HCT116 (cell line): ENCODE data around the gene NEUROD2. TPM values are rescaled to one million over a fixed set of nuclear protein-coding genes. Genes with fewer than 3 reads are reported as not detected.

Experiments
- ATAC-seq: fragments of 200-7000 bp; cut with Tn5 transposase; 2 replicates; pipeline ENCODE4 v1.9.1; 2020; ENCODE audit warnings: mild to moderate bottlenecking, moderate library complexity
- BruUV-seq: library from RNA; stranded (reverse); fragments of 400-500 nt; replicated peaks from 2 replicates; lab custom pipeline; 2021; lab: Mats Ljungman, UMichigan
- CTCF ChIA-PET: fragments of 300-600 bp; sonication (Branson Sonifier 250); formaldehyde crosslinking; loops from one replicate; lab custom pipeline; 2021; ENCODE audit warnings: antibody characterized with exemption; lab: Charles Lee
- POLR2A ChIA-PET: fragments of 300-600, 350-600 bp; sonication (Branson Sonifier 250); formaldehyde crosslinking; loops from one replicate; lab custom pipeline; 2021; ENCODE audit warnings: antibody characterized with exemption; lab: Charles Lee
- RAD21 ChIA-PET, 2 experiments: fragments of 300-600 bp; sonication (Branson Sonifier 250); formaldehyde crosslinking; loops; one replicate each; lab custom pipeline; 2023; ENCODE audit warnings: low total read pairs in 2 of 2; ENCODE audit not compliant: uncharacterized antibody in 2 of 2, unreplicated experiment in 2 of 2, low non-redundant PET in 1 of 2; lab: Charles Lee
- DNase-seq: peaks from one replicate; pipeline ENCODE4 v3.0.0-alpha.2; 2010; ENCODE audit warnings: low read depth, low spot score
- H2AFZ ChIP-seq: fragments of 200-600 bp; shearing (Covaris generic), sonication (generic); 2 replicates; pipeline ENCODE4 v1.6.1; 2017; ENCODE audit warnings: low read depth, mixed run types, mixed read lengths, antibody characterized with exemption, low read length; ENCODE audit not compliant: poor library complexity, severe bottlenecking
- H3K27ac ChIP-seq: 2 replicates; pipeline ENCODE4 v1.5.1; 2012; ENCODE audit warnings: low read depth, low read length
- H3K27me3 ChIP-seq: fragments of 200-600 bp; sonication (generic); 2 replicates; pipeline ENCODE4 v1.6.1; 2016; ENCODE audit warnings: mixed run types, low read length, mixed read lengths; ENCODE audit not compliant: insufficient read depth
- H3K36me3 ChIP-seq, 2 experiments: fragments of 200-500 bp in 1 of 2; fragments of 200-600 bp in 1 of 2; sonication (Bioruptor generic) in 1 of 2; sonication (generic) in 1 of 2; 2 replicates each; pipeline versions ENCODE4 v1.5.1 to v1.6.1; 2014 to 2016; ENCODE audit warnings: low read length in 2 of 2, inconsistent platforms in 1 of 2, mixed read lengths in 1 of 2, mixed run types in 1 of 2; ENCODE audit not compliant: insufficient read depth in 2 of 2, control insufficient read depth in 1 of 2
- H3K4me1 ChIP-seq, 2 experiments: fragments of 200-600 bp in 1 of 2; sonication (generic) in 1 of 2; 2 replicates each; pipeline versions ENCODE4 v1.5.1 to v1.6.1; 2012 to 2017; ENCODE audit warnings: low read length in 2 of 2, inconsistent platforms in 1 of 2, mild to moderate bottlenecking in 1 of 2, mixed read lengths in 1 of 2, mixed run types in 1 of 2, moderate library complexity in 1 of 2; ENCODE audit not compliant: insufficient read depth in 2 of 2, control insufficient read depth in 1 of 2
- H3K4me2 ChIP-seq: fragments of 200-600 bp; sonication (generic); 2 replicates; pipeline ENCODE4 v1.6.1; 2017; ENCODE audit warnings: mixed run types, low read length, mixed read lengths
- H3K4me3 ChIP-seq, 2 experiments: fragments of 200-600 bp in 1 of 2; sonication (generic) in 1 of 2; replicated peaks in 1 of 2; 2 replicates each; pipeline ENCODE4 v1.5.1; 2011 to 2016; ENCODE audit warnings: low read length in 2 of 2, control low read depth in 1 of 2, low read depth in 1 of 2, mild to moderate bottlenecking in 1 of 2, mixed read lengths in 1 of 2, mixed run types in 1 of 2
- H3K79me2 ChIP-seq: fragments of 200-600 bp; sonication (generic); 2 replicates; pipeline ENCODE4 v1.6.1; 2017; ENCODE audit warnings: mild to moderate bottlenecking, mixed run types, low read length, moderate library complexity, mixed read lengths; ENCODE audit not compliant: insufficient read depth
- H3K9ac ChIP-seq: fragments of 200-600 bp; sonication (generic); 2 replicates; pipeline ENCODE4 v1.6.1; 2016; ENCODE audit warnings: low read length, mixed read lengths
- H3K9me2 ChIP-seq: fragments of 200-600 bp; sonication (generic), shearing (Covaris generic); 2 replicates; pipeline ENCODE4 v1.6.1; 2017; ENCODE audit warnings: mixed run types, mild to moderate bottlenecking, moderate library complexity; ENCODE audit not compliant: insufficient read depth
- H3K9me3 ChIP-seq, 2 experiments: fragments of 200-500 bp in 1 of 2; fragments of 200-600 bp in 1 of 2; sonication (Bioruptor generic) in 1 of 2; sonication (generic) in 1 of 2; 2 replicates each; pipeline ENCODE4 v1.6.1; 2014 to 2017; ENCODE audit warnings: low read length in 2 of 2, mixed read lengths in 2 of 2, inconsistent platforms in 1 of 2, low read depth in 1 of 2, mild to moderate bottlenecking in 1 of 2, mixed run types in 1 of 2, moderate library complexity in 1 of 2; ENCODE audit not compliant: control insufficient read depth in 1 of 2, insufficient read depth in 1 of 2
- H4K20me1 ChIP-seq: fragments of 200-600 bp; sonication (generic), shearing (Covaris generic); 2 replicates; pipeline ENCODE4 v1.6.1; 2017; ENCODE audit warnings: mixed run types, mild to moderate bottlenecking, moderate library complexity; ENCODE audit not compliant: insufficient read depth
- ATF3 ChIP-seq: IDR thresholded peaks from 2 replicates; pipeline ENCODE4 v1.6.1; 2012
- CBX3 ChIP-seq: IDR thresholded peaks from 2 replicates; pipeline ENCODE4 v1.6.1; 2012; ENCODE audit warnings: low read depth
- CEBPB ChIP-seq: IDR thresholded peaks from 2 replicates; pipeline ENCODE4 v1.6.1; 2012; ENCODE audit warnings: low read depth
- EGR1 ChIP-seq: IDR thresholded peaks from 2 replicates; pipeline ENCODE4 v1.6.1; 2012; ENCODE audit warnings: low read depth
- ELF1 ChIP-seq: IDR thresholded peaks from 2 replicates; pipeline ENCODE4 v1.6.1; 2012; ENCODE audit warnings: low read depth, borderline replicate concordance
- EZH2 ChIP-seq: fragments of 200-600 bp; sonication (generic); IDR thresholded peaks from 2 replicates; pipeline ENCODE4 v1.6.1; 2017; ENCODE audit warnings: antibody characterized with exemption, mixed run types
- EZH2phosphoT487 ChIP-seq: fragments of 200-600 bp; IDR thresholded peaks from 2 replicates; pipeline ENCODE4 v1.6.1; 2018; ENCODE audit warnings: antibody characterized with exemption, borderline replicate concordance
- FOSL1 ChIP-seq: IDR thresholded peaks from 2 replicates; pipeline ENCODE4 v1.6.1; 2012; ENCODE audit warnings: low read depth
- MAX ChIP-seq: IDR thresholded peaks from 2 replicates; pipeline ENCODE4 v1.6.1; 2012
- POLR2A ChIP-seq: IDR thresholded peaks from 2 replicates; pipeline ENCODE4 v1.7.0; 2011; ENCODE audit warnings: borderline replicate concordance; ENCODE audit not compliant: insufficient read depth, insufficient read length; ENCODE audit errors: extremely low read depth
- POLR2AphosphoS5 ChIP-seq: IDR thresholded peaks from 2 replicates; pipeline ENCODE4 v1.6.1; 2011; ENCODE audit warnings: mild to moderate bottlenecking, low read depth, low read length, moderate library complexity
- RAD21 ChIP-seq: IDR thresholded peaks from 2 replicates; pipeline ENCODE4 v1.6.1; 2012; ENCODE audit warnings: low read depth, mild to moderate bottlenecking
- REST ChIP-seq: IDR thresholded peaks from 2 replicates; pipeline ENCODE4 v1.6.1; 2012; ENCODE audit warnings: low read depth
- SIN3A ChIP-seq: IDR thresholded peaks from 2 replicates; pipeline ENCODE4 v1.6.1; 2012; ENCODE audit warnings: low read depth
- YY1 ChIP-seq: IDR thresholded peaks from 2 replicates; pipeline ENCODE4 v1.6.1; 2011; ENCODE audit warnings: low read length, low read depth, moderate library complexity, mild to moderate bottlenecking; ENCODE audit not compliant: insufficient replicate concordance; ENCODE audit errors: extremely low read depth
- ZNF274 ChIP-seq: fragments of 200-500 bp; sonication (Bioruptor generic); IDR thresholded peaks from 2 replicates; pipeline ENCODE4 v1.6.1; 2014; ENCODE audit warnings: mild to moderate bottlenecking, low read depth, low read length, inconsistent platforms
- intact Hi-C: fragments of 100-400 bp; cut with micrococcal nuclease; formaldehyde crosslinking; loops from 2 replicates; pipeline ENCODE4 v1.10.0; 2022
- total RNA-seq: library from RNA; stranded (reverse); gene quantifications from one replicate; pipeline ENCODE4 v1.2.1, GENCODE V29; 2021; ENCODE audit not compliant: unreplicated experiment

Gene NEUROD2
- total RNA-seq, 1 experiment from 2014 or later, result not detected

GRCh38 chr17:39555368-39555767 is 52.4 kb downstream of the NEUROD2 start:
- no peaks in the 10 kb centered on the region for H3K79me2 ChIP-seq
- H3K9ac ChIP-seq, result no peak overlapping the region
- no peaks in the 10 kb centered on the region for H3K27me3 ChIP-seq
- H3K4me2 ChIP-seq, result no peak overlapping the region
- H3K9me2 ChIP-seq, result no peaks in the 10 kb centered on the region
- H4K20me1 ChIP-seq, result no peaks in the 10 kb centered on the region
- H2AFZ ChIP-seq, result no peak overlapping the region
- ChIA-PET POLR2A (no interaction called here), CTCF (no interaction called here), RAD21 (no interaction called here)
- ATAC-seq, result no peak
- intact Hi-C loops, result no loop called here
- H3K9me3 ChIP-seq, result no peaks in the 10 kb centered on the region
- no peak overlapping the region for H3K27ac ChIP-seq
- no peak for TF ChIP-seq CBX3
- TF ChIP-seq FOSL1, result no peak
- no peak for TF ChIP-seq POLR2AphosphoS5
- no peak for TF ChIP-seq ATF3
- no peak for TF ChIP-seq YY1
- no peak for TF ChIP-seq EZH2
- no peak for TF ChIP-seq RAD21
- TF ChIP-seq EZH2phosphoT487, result no peak
- no peak for TF ChIP-seq MAX
- no peak for TF ChIP-seq ZNF274
- no peak for TF ChIP-seq POLR2A
- TF ChIP-seq CEBPB, result no peak
- TF ChIP-seq SIN3A, result no peak
- no peak for TF ChIP-seq EGR1
- TF ChIP-seq REST, result no peak
- no peak for TF ChIP-seq ELF1
- no peak for DNase-seq
- peaks cover 0 to 9% of the 10 kb centered on the region in 2 experiments; a peak in 2 of 4 replicates for H3K4me1 ChIP-seq
- no TSS peak for BruUV-seq
- no peak overlapping the region for H3K4me3 ChIP-seq
- H3K36me3 ChIP-seq, result peaks cover 3 to 10% of the 10 kb centered on the region in 2 experiments; a peak in 2 of 4 replicates

Other genes starting within 250 kb of the NEUROD2 start
- gene FBXL20, start 206.3 kb downstream of the NEUROD2 start, total RNA-seq, result 17.2 TPM
- 55.7 TPM for gene MED1, start 156.7 kb downstream of the NEUROD2 start, total RNA-seq
- gene CDK12, start 146.4 kb downstream of the NEUROD2 start, total RNA-seq, result 51.2 TPM
- 0.49 TPM for gene PPP1R1B, start 19.0 kb upstream of the NEUROD2 start, total RNA-seq
- 73.9 TPM for gene STARD3, start 29.2 kb upstream of the NEUROD2 start, total RNA-seq
- gene TCAP, start 57.4 kb upstream of the NEUROD2 start, total RNA-seq, result 1.5 TPM
- not detected for gene PNMT, start 60.5 kb upstream of the NEUROD2 start, total RNA-seq
- 15.2 TPM for gene PGAP3, start 80.1 kb upstream of the NEUROD2 start, total RNA-seq
- 75.8 TPM for gene ERBB2, start 92.1 kb upstream of the NEUROD2 start, total RNA-seq
- gene MIEN1, start 122.6 kb upstream of the NEUROD2 start, total RNA-seq, result 73.9 TPM
- gene GRB7, start 130.0 kb upstream of the NEUROD2 start, total RNA-seq, result 51.9 TPM